Naive B cell (primary cell): ENCODE data around the gene PLXNB3. TPM values are rescaled to one million over a fixed set of nuclear protein-coding genes. Genes with fewer than 3 reads are reported as not detected.

Experiments used
- ATAC-seq, 2 donors: fragments of 150-1000 bp; cut with Tn5 transposase; 2 replicates each; pipeline ENCODE4 v1.10.0; 2021; ENCODE audit warnings: low read depth in 2 of 2, mild to moderate bottlenecking in 2 of 2, moderate library complexity in 2 of 2
- DNase-seq: peaks from one replicate; pipeline ENCODE4 v3.0.0; 2022
- H3K27ac Mint-ChIP-seq, 6 donors: one replicate each; pipeline ENCODE4 v1.8.0; 2020 to 2022; ENCODE audit warnings: mild to moderate bottlenecking in 6 of 6, mixed read lengths in 6 of 6, moderate library complexity in 5 of 6, inconsistent platforms in 2 of 6
- H3K27me3 Mint-ChIP-seq, 3 donors: one replicate each; pipeline ENCODE4 v1.8.0; 2021 to 2022; ENCODE audit warnings: mixed read lengths in 3 of 3, mild to moderate bottlenecking in 1 of 3
- H3K36me3 Mint-ChIP-seq, 2 donors: one replicate each; pipeline ENCODE4 v1.8.0; 2020 to 2022; ENCODE audit warnings: mixed read lengths in 2 of 2, inconsistent platforms in 1 of 2, mild to moderate bottlenecking in 1 of 2
- H3K4me1 Mint-ChIP-seq, 3 donors: one replicate each; pipeline ENCODE4 v1.8.0; 2020 to 2022; ENCODE audit warnings: mixed read lengths in 3 of 3, inconsistent platforms in 1 of 3, mild to moderate bottlenecking in 1 of 3, moderate library complexity in 1 of 3
- H3K4me3 Mint-ChIP-seq, 8 donors: one replicate each; pipeline ENCODE4 v1.8.0; 2020 to 2022; ENCODE audit warnings: mild to moderate bottlenecking in 8 of 8, mixed read lengths in 8 of 8, moderate library complexity in 8 of 8, inconsistent platforms in 2 of 8
- H3K9me3 Mint-ChIP-seq, 7 donors: one replicate each; pipeline ENCODE4 v1.8.0; 2020 to 2022; ENCODE audit warnings: mixed read lengths in 7 of 7, mild to moderate bottlenecking in 5 of 7, inconsistent platforms in 2 of 7, moderate library complexity in 1 of 7
- polyA plus RNA-seq, 6 donors: library from polyadenylated mRNA; unstranded; fragments of 300-500 nt; fragmentation: Illumina TruSeq; gene quantifications; one replicate each; pipeline ENCODE4 v1.2.3, GENCODE V29; 2021; ENCODE audit warnings: low read depth in 6 of 6

The PLXNB3 gene
- polyA plus RNA-seq, 6 donors from 2014 or later, result 0.71 TPM; not detected in 5

- ATAC-seq, result no peak
- H3K4me3 Mint-ChIP-seq, result no peak overlapping the region
- H3K9me3 Mint-ChIP-seq, result no peaks in the 10 kb centered on the region
- H3K27ac Mint-ChIP-seq, result no peak overlapping the region
- DNase-seq, result no peak
- peaks cover 7 to 15% (median 11%) of the 10 kb centered on the region in 3 donors for H3K27me3 Mint-ChIP-seq
- no peaks in the 10 kb centered on the region for H3K36me3 Mint-ChIP-seq
- peaks cover 6 to 10% (median 6%) of the 10 kb centered on the region in 3 donors for H3K4me1 Mint-ChIP-seq
Measured at GRCh38 chrX:153775293-153776119, 11.5 kb downstream of the PLXNB3 start.

GRCh38 chrX:153776120-153776599, 12.1 kb downstream of the PLXNB3 start:
- Mint-ChIP-seq H3K9me3 (no peaks in the 10 kb centered on the region), H3K27ac (no peak overlapping the region), H3K27me3 (peaks cover 7 to 15% (median 12%) of the 10 kb centered on the region in 3 donors), H3K4me1 (peaks cover 6 to 10% (median 6%) of the 10 kb centered on the region in 3 donors), H3K4me3 (peak overlapping the region in 1 of 8 donors; percentile 12), H3K36me3 (no peaks in the 10 kb centered on the region)
- ATAC-seq (no peak), DNase-seq (no peak)

- no peak overlapping the region for H3K4me3 Mint-ChIP-seq
- H3K9me3 Mint-ChIP-seq, result no peaks in the 10 kb centered on the region
- no peak overlapping the region for H3K27ac Mint-ChIP-seq
- DNase-seq (no peak), ATAC-seq (no peak)
- H3K36me3 Mint-ChIP-seq, result no peaks in the 10 kb centered on the region
- peaks cover 7 to 15% (median 12%) of the 10 kb centered on the region in 3 donors for H3K27me3 Mint-ChIP-seq
- H3K4me1 Mint-ChIP-seq, result peaks cover 6 to 10% (median 6%) of the 10 kb centered on the region in 3 donors
Measured at GRCh38 chrX:153776611-153777045, 12.6 kb downstream of the PLXNB3 start.

- Mint-ChIP-seq H3K27me3 (peaks cover 7 to 15% (median 12%) of the 10 kb centered on the region in 3 donors), H3K36me3 (no peaks in the 10 kb centered on the region), H3K9me3 (no peaks in the 10 kb centered on the region), H3K4me1 (peaks cover 6 to 10% (median 6%) of the 10 kb centered on the region in 3 donors), H3K27ac (no peak overlapping the region), H3K4me3 (no peak overlapping the region)
- DNase-seq (no peak), ATAC-seq (no peak)
Measured at GRCh38 chrX:153777261-153778090, 13.4 kb downstream of the PLXNB3 start.

- no peak for DNase-seq
- Mint-ChIP-seq H3K27me3 (peaks cover 7 to 15% (median 12%) of the 10 kb centered on the region in 3 donors), H3K4me1 (peaks cover 6 to 10% (median 6%) of the 10 kb centered on the region in 3 donors), H3K36me3 (no peaks in the 10 kb centered on the region), H3K27ac (no peak overlapping the region), H3K9me3 (no peaks in the 10 kb centered on the region), H3K4me3 (no peak overlapping the region)
- ATAC-seq, result no peak
Measured at GRCh38 chrX:153778181-153778580, 14.1 kb downstream of the PLXNB3 start.

GRCh38 chrX:153778684-153779101, 14.6 kb downstream of the PLXNB3 start:
- Mint-ChIP-seq H3K27ac (no peak overlapping the region), H3K27me3 (peaks cover 7 to 15% (median 12%) of the 10 kb centered on the region in 3 donors), H3K36me3 (no peaks in the 10 kb centered on the region), H3K4me1 (peaks cover 6 to 10% (median 10%) of the 10 kb centered on the region in 3 donors), H3K4me3 (no peak overlapping the region), H3K9me3 (no peaks in the 10 kb centered on the region)
- no peak for ATAC-seq
- DNase-seq, result no peak

- Mint-ChIP-seq H3K27ac (peak overlapping the region in 2 of 6 donors; percentile 3 to 52), H3K27me3 (peaks cover 7 to 15% (median 12%) of the 10 kb centered on the region in 3 donors), H3K4me1 (peaks cover 6 to 10% (median 10%) of the 10 kb centered on the region in 3 donors), H3K36me3 (no peaks in the 10 kb centered on the region), H3K4me3 (peak overlapping the region in 1 of 8 donors; percentile 48), H3K9me3 (no peaks in the 10 kb centered on the region)
- ATAC-seq, result no peak
- DNase-seq, result no peak
Measured at GRCh38 chrX:153779891-153780677, 16.0 kb downstream of the PLXNB3 start.

- DNase-seq, result no peak
- H3K4me1 Mint-ChIP-seq, result peaks cover 6 to 10% (median 10%) of the 10 kb centered on the region in 3 donors
- ATAC-seq, result no peak
- peak within 1 kb of the TSS in 2 of 6 donors; percentile 3 to 32 for H3K27ac Mint-ChIP-seq
- H3K27me3 Mint-ChIP-seq, result peaks cover 7 to 15% (median 12%) of the 10 kb centered on the region in 3 donors
- peak within 1 kb of the TSS in 1 of 8 donors; percentile 48 for H3K4me3 Mint-ChIP-seq
- H3K36me3 Mint-ChIP-seq, result no peaks in the 10 kb centered on the region
- no peaks in the 10 kb centered on the region for H3K9me3 Mint-ChIP-seq
Measured at GRCh38 chrX:153780678-153781427, 16.8 kb downstream of the PLXNB3 start, which contains the start of gene SRPK3. SRPK3 (plus strand) TSS chrX:153781041; CDS start chrX:153781087, 46 bp downstream.

- Mint-ChIP-seq H3K27me3 (peaks cover 7 to 15% (median 12%) of the 10 kb centered on the region in 3 donors), H3K36me3 (no peaks in the 10 kb centered on the region), H3K4me1 (peaks cover 6 to 10% (median 10%) of the 10 kb centered on the region in 3 donors), H3K27ac (no peak overlapping the region), H3K9me3 (no peaks in the 10 kb centered on the region), H3K4me3 (no peak overlapping the region)
- DNase-seq (no peak), ATAC-seq (no peak)
Measured at GRCh38 chrX:153781428-153782047, 17.5 kb downstream of the PLXNB3 start.

- Mint-ChIP-seq H3K9me3 (no peaks in the 10 kb centered on the region), H3K27me3 (peaks cover 7 to 15% (median 12%) of the 10 kb centered on the region in 3 donors), H3K36me3 (no peaks in the 10 kb centered on the region), H3K27ac (no peak overlapping the region), H3K4me1 (peaks cover 6 to 14% (median 10%) of the 10 kb centered on the region in 3 donors), H3K4me3 (no peak overlapping the region)
- ATAC-seq, result no peak
- DNase-seq, result no peak
Measured at GRCh38 chrX:153782313-153782712, 18.3 kb downstream of the PLXNB3 start.

GRCh38 chrX:153782871-153783270, 18.8 kb downstream of the PLXNB3 start:
- H3K4me1 Mint-ChIP-seq, result peaks cover 6 to 14% (median 10%) of the 10 kb centered on the region in 3 donors
- no peak overlapping the region for H3K4me3 Mint-ChIP-seq

More at GRCh38 chrX:153782871-153783270, 18.8 kb downstream of the PLXNB3 start:
- DNase-seq, result no peak
- no peaks in the 10 kb centered on the region for H3K9me3 Mint-ChIP-seq
- ATAC-seq, result no peak
- H3K27ac Mint-ChIP-seq, result no peak overlapping the region
- H3K27me3 Mint-ChIP-seq, result peaks cover 7 to 15% (median 12%) of the 10 kb centered on the region in 3 donors
- no peaks in the 10 kb centered on the region for H3K36me3 Mint-ChIP-seq
